SH-SY5Y (cell line): ENCODE results near the gene RUNDC3A.

ENCODE experiments used
- GATA2 ChIP-seq: IDR thresholded peaks from 2 replicates; pipeline ENCODE4 v1.6.1; 2011; ENCODE audit warnings: mild to moderate bottlenecking, low read depth, low read length
- GATA3 ChIP-seq: IDR thresholded peaks from 2 replicates; pipeline ENCODE4 v1.6.1; 2011; ENCODE audit warnings: low read depth, mild to moderate bottlenecking, low read length, moderate library complexity

RUNDC3A gene

GRCh38 chr17:44321246-44322120, 13.1 kb downstream of the RUNDC3A start:
- TF ChIP-seq GATA2 (no peak), GATA3 (no peak)

- TF ChIP-seq GATA3 = no peak
- TF ChIP-seq GATA2 = no peak
Observed at GRCh38 chr17:44322236-44322895, 14.0 kb downstream of the RUNDC3A start.

GRCh38 chr17:44323359-44324091, 15.1 kb downstream of the RUNDC3A start:
- no peak for TF ChIP-seq GATA2
- no peak for TF ChIP-seq GATA3

GRCh38 chr17:44324092-44324570, 15.7 kb downstream of the RUNDC3A start:
- TF ChIP-seq GATA3 = no peak
- no peak for TF ChIP-seq GATA2

DNA sequence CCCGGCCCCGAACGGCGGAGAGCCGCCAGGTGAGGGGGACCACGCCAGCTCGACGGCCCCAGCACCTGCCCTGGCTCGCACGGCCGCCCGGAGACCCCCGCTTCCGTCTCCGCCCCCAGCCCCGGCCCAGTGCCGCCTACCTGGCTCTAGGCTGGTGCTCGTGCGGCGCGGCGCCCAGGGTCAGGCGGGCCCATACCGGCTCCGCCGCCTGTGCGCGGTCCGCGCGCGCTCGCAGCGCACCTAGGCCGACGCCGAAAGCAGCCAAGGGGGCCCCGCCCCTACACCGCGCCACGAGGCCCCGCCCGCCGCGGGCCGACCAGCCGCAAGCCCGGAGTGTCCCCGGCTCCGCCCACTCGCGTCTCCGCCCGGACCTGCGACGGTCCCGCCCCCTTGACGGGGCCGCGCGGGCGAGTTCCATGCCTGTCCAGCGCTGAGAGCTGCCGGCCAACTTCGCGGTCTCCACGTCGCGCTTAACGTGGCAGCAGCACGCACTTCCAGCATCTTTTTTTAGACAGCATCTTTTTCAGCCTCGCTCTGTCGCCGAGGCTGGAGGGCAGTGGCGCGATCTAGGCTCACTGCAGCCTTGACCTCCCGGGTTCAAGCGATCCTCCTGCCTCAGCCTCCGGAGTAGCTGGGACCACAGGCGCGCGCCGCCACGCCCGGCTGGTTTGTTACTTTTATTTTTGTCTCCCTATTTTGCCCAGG, 16.3 kb downstream of the RUNDC3A start, which contains the start of gene SLC25A39:
TSS of gene SLC25A39 (minus strand) at position 253 of the 705 bp plus-strand sequence. CDS start 1,261 bp downstream, outside the sequence.
- TF ChIP-seq GATA3 (no peak), GATA2 (no peak)

- no peak for TF ChIP-seq GATA3
- no peak for TF ChIP-seq GATA2
Observed at GRCh38 chr17:44326861-44327444, 18.6 kb downstream of the RUNDC3A start.

- TF ChIP-seq GATA3 = no peak
- TF ChIP-seq GATA2 = no peak
Observed at GRCh38 chr17:44327715-44328449, 19.5 kb downstream of the RUNDC3A start.

- peak; percentile 36; the same call in 1 of the 2 replicates for TF ChIP-seq GATA2
Observed at GRCh38 chr17:44330263-44330662, 21.9 kb downstream of the RUNDC3A start.

DNA sequence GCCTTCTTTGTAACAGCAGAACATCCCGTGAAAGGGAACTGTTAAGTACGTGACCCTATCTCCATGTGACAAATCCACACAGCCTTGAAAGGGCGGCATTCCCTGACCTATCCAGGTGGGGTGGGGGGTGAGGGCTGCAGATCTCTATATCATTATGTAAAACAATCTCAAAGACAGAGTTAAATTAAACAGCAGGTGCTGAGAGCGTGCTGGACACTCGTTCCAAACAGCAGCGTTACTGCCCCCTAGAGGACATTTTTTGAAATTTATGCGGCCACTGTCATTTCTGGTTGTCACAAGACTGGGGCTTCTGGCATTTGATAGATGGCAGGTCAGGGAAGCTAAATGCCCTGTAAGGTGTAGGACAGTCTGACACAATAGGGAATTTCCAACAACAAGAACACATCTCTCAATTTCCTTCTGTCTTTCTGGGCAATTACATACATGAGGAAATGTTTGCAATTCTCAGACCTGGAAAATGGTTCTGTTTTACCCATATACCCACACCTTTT, 22.9 kb downstream of the RUNDC3A start:
- no peak for TF ChIP-seq GATA3
- no peak for TF ChIP-seq GATA2

DNA sequence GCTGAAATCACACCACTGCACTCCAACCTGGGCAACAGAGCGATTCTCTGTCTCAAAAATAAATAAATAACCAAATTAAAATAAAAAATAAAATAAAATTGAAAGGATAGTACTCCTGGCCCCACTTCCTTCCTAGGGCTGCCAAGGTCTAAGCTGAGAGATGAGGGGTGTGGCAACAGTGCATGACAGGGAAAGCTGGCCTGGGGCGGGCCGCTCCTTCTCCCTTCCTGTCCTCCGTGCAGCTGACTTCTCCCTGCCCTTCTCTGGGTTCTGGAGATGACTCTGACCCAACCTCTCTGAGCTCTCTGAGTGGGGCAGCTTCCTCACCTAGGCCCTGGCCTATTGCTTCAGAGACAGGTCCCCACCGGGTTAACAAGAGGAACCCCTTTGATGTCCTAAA, 25.0 kb downstream of the RUNDC3A start:
- TF ChIP-seq GATA3 (no peak), GATA2 (no peak)

DNA sequence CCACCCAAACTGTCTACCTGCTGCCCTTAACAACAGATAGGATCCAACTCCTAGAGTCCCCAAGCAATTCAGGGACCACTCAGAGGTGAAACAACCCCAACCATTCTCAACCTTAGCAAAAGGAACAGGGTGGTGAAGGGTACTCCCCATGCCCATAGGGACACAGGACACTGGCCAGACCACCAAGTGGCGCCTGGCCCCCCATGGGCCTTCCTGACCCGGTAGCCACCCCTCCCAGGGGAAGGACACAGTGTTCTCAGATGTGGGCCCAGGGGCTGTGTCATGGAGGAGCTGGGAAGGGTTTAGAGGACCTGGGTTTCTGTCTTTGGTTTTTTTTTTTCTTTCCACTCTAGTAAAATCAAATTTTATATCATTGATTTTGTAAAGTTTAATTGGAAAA, 25.9 kb downstream of the RUNDC3A start:
- TF ChIP-seq GATA3 (no peak), GATA2 (no peak)

DNA sequence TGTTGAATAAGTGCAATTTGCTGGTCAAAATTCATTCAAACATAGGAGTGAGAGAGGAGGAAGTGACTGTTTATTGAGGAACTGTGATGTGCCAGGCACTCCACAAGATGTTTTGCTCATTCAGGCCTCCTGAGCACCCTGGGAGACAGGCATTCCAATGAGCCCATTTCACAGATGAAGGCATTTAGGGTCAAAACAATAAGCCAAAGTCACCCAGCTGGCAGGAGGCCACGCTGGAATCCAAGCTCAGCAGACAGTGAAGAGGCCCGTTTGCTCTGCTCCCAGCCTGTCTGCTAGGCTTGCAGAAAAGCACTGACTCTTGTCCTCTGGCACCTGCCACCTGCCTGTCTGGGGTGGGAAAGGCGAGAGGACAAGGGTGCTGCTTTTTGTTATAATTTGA, 26.3 kb downstream of the RUNDC3A start:
- TF ChIP-seq GATA3 = no peak
- no peak for TF ChIP-seq GATA2

GRCh38 chr17:44335564-44335963, 27.2 kb downstream of the RUNDC3A start:
- TF ChIP-seq GATA3 (no peak), GATA2 (no peak)
